Kidney (tissue), 14 donors: ENCODE measurements around the gene EGFL7. TPM values are rescaled to one million over a fixed set of nuclear protein-coding genes. Genes with fewer than 3 reads are reported as not detected.
A peak's percentile ranks its signal among the peaks of the same experiment; 100 is the strongest.

Source experiments
- DNase-seq, 5 donors: peaks; one replicate each; pipeline ENCODE4 v3.0.0-alpha.2; 2013 to 2020
- FAIRE-seq: peaks from 2 replicates; lab custom pipeline; 2012; peaks lifted over from hg19 to GRCh38; lab: Jason Lieb, UNC
- H3K27ac ChIP-seq, 2 donors: one replicate each; pipeline ENCODE4 v1.7.0; 2013; ENCODE audit warnings: low read depth in 2 of 2, low read length in 2 of 2, inconsistent platforms in 1 of 2
- H3K27me3 ChIP-seq: one replicate; pipeline ENCODE4 v1.7.1; 2013; ENCODE audit warnings: low read length, inconsistent platforms; ENCODE audit not compliant: control insufficient read depth, insufficient read depth
- H3K36me3 ChIP-seq, 3 donors: one replicate each; pipeline versions ENCODE4 v1.7.0 to v1.7.1; 2013; ENCODE audit warnings: low read length in 3 of 3, control low read depth in 1 of 3, inconsistent platforms in 1 of 3; ENCODE audit not compliant: insufficient read depth in 3 of 3, control insufficient read depth in 2 of 3
- H3K4me1 ChIP-seq, 3 donors: one replicate each; pipeline versions ENCODE4 v1.7.0 to v1.7.1; 2013; ENCODE audit warnings: low read length in 3 of 3, inconsistent platforms in 1 of 3, low read depth in 1 of 3; ENCODE audit not compliant: control insufficient read depth in 2 of 3, insufficient read depth in 2 of 3
- H3K4me3 ChIP-seq, 3 donors: one replicate each; pipeline versions ENCODE4 v1.7.0 to v1.8.1; 2013; ENCODE audit warnings: low read length in 3 of 3, control low read depth in 1 of 3, inconsistent platforms in 1 of 3
- H3K9ac ChIP-seq, 3 donors: one replicate each; pipeline versions ENCODE4 v1.7.0 to v1.7.1; 2013; ENCODE audit warnings: low read length in 3 of 3, control low read depth in 1 of 3, inconsistent platforms in 1 of 3
- H3K9me3 ChIP-seq, 3 donors: one replicate each; pipeline versions ENCODE4 v1.7.0 to v1.7.1; 2013; ENCODE audit warnings: low read length in 3 of 3, control low read depth in 1 of 3, inconsistent platforms in 1 of 3; ENCODE audit not compliant: control insufficient read depth in 2 of 3, insufficient read depth in 1 of 3
- CTCF ChIP-seq: IDR thresholded peaks from 3 replicates; pipeline ENCODE4 v1.5.1; 2012; ENCODE audit warnings: mild to moderate bottlenecking, moderate library complexity, borderline replicate concordance; ENCODE audit not compliant: insufficient read depth; ENCODE audit errors: extremely low read depth
- intact Hi-C: fragments of 100-400 bp; cut with DNase I; formaldehyde crosslinking; loops from one replicate; pipeline ENCODE4 v1.11.1; 2022
- polyA plus RNA-seq: library from polyadenylated mRNA; stranded (reverse); fragments of 350-450 nt; fragmentation: Illumina TruSeq; extraction: RNeasy Lipid Tissue Mini Kit (QIAGEN cat#74804); gene quantifications from one replicate; pipeline ENCODE4 v1.2.3, GENCODE V29; 2014; ENCODE audit warnings: low read depth, low replicate concordance; ENCODE audit not compliant: insufficient read depth
- total RNA-seq: library from RNA; stranded (reverse); fragmentation: NEBNext Ultra II Directional; extraction: Animal tissue kit (Norgen Biotek cat#: 25700); gene quantifications from one replicate; pipeline ENCODE4 v1.2.1, GENCODE V29; 2021
- donor health status: control.
- donor health status: control.
- donor health status: control.
- donor health status: control.
- donor health status: control.
- donor health status: DM: yes; HTN: yes; CAD: no.
- donor health status: Normal renal cell carcinoma (clear cell type).

Gene EGFL7
- total and polyA plus RNA-seq, 2 donors from 2014 or later = 137 to 140 TPM

GRCh38 chr9:136645352-136645902, 17.3 kb upstream of the EGFL7 start:
- Histone ChIP-seq H3K27ac (peak overlapping the region; percentile 70 to 83), H3K4me1 (peaks cover 0 to 14% (median 0%) of the 10 kb centered on the region in 3 donors)

GRCh38 chr9:136645903-136646754, 16.6 kb upstream of the EGFL7 start:
- H3K9ac ChIP-seq = no peak overlapping the region
- H3K4me1 ChIP-seq = peaks cover 0 to 11% (median 0%) of the 10 kb centered on the region in 3 donors
- H3K27me3 ChIP-seq = no peaks in the 10 kb centered on the region
- DNase-seq (peak; percentile 82 to 94 (median 91)), FAIRE-seq (no peak)
- H3K36me3 ChIP-seq = no peaks in the 10 kb centered on the region
- intact Hi-C loops = no loop called here
- H3K4me3 ChIP-seq = peak overlapping the region in 1 of 3 donors; percentile 35
- TF ChIP-seq CTCF = no peak
- no peaks in the 10 kb centered on the region for H3K9me3 ChIP-seq
- peak overlapping the region; percentile 81 to 83 for H3K27ac ChIP-seq

More at GRCh38 chr9:136645352-136645902, 17.3 kb upstream of the EGFL7 start:
- H3K36me3 ChIP-seq = no peaks in the 10 kb centered on the region
- H3K27me3 ChIP-seq = no peaks in the 10 kb centered on the region
- DNase-seq = peak in 1 of 5 donors; percentile 73
- intact Hi-C loops = no loop called here
- no peak for FAIRE-seq
- H3K4me3 ChIP-seq = no peak overlapping the region
- TF ChIP-seq CTCF = no peak
- H3K9ac ChIP-seq = peak overlapping the region in 1 of 3 donors; percentile 19
- H3K9me3 ChIP-seq = no peaks in the 10 kb centered on the region

- TF ChIP-seq CTCF = no peak
- Histone ChIP-seq H3K27ac (peak overlapping the region; percentile 81 to 83), H3K4me1 (peaks cover 0 to 11% (median 0%) of the 10 kb centered on the region in 3 donors), H3K9me3 (no peaks in the 10 kb centered on the region), H3K4me3 (peak overlapping the region in 1 of 3 donors; percentile 35), H3K9ac (no peak overlapping the region), H3K36me3 (no peaks in the 10 kb centered on the region), H3K27me3 (no peaks in the 10 kb centered on the region)
- intact Hi-C loops = no loop called here
- DNase-seq (peak in 1 of 5 donors; percentile 82), FAIRE-seq (no peak)
Measured at GRCh38 chr9:136646827-136647711, 15.6 kb upstream of the EGFL7 start.
